ENCODE results near the gene MYH16. TPM values are rescaled to one million over a fixed set of nuclear protein-coding genes. Genes with fewer than 3 reads are reported as not detected.
"Not testable (repeated sequence)": the region's sequence is repeated elsewhere in the genome, so short reads cannot be mapped to it uniquely, and the experiment has no call there.

Gene MYH16
- total and polyA plus RNA-seq, 2 donors (not counting 1 experiment from before 2014, with no cell fraction given) = not detected

- no peak overlapping the region for H3K27ac Mint-ChIP-seq
- Histone ChIP-seq H3K27ac (ENCODE audit: low read length in 2 of 2) (no peak overlapping the region), H3K4me1 (ENCODE audit: control insufficient read depth in 2 of 2, insufficient read depth in 2 of 2, low read length in 2 of 2) (no peaks in the 10 kb centered on the region), H3K9ac (ENCODE audit: low read length) (no peak overlapping the region), H3K36me3 (replicated peaks in 1 of 2; ENCODE audit: control extremely low read depth in 1 of 2, control insufficient read depth in 1 of 2, extremely low read depth in 1 of 2, insufficient read depth in 2 of 2, low read length in 1 of 2) (no peaks in the 10 kb centered on the region), H3K9me3 (ENCODE audit: control extremely low read depth in 1 of 3, control insufficient read depth in 2 of 3, insufficient read depth in 1 of 3, low read length in 2 of 3) (no peaks in the 10 kb centered on the region), H2AFZ (ENCODE audit: insufficient read depth, low read depth, low read length, poor library complexity, severe bottlenecking) (no peak overlapping the region), H3K4me3 (ENCODE audit: control extremely low read depth in 1 of 5, extremely low read depth in 1 of 5, insufficient read depth in 1 of 5, low read depth in 2 of 5, low read length in 4 of 5) (no peak overlapping the region), H3K4me2 (replicated peaks; ENCODE audit: low read depth, low read length, poor library complexity, severe bottlenecking) (no peak overlapping the region), H3K79me2 (ENCODE audit: control insufficient read depth, insufficient read depth, low read length) (no peaks in the 10 kb centered on the region), H3K27me3 (replicated peaks in 1 of 4; ENCODE audit: control extremely low read depth in 1 of 4, control insufficient read depth in 3 of 4, insufficient read depth in 4 of 4, low read length in 3 of 4) (no peaks in the 10 kb centered on the region), H4K20me1 (ENCODE audit: control insufficient read depth, insufficient read depth, low read length, poor library complexity, severe bottlenecking) (no peaks in the 10 kb centered on the region)
- ATAC-seq (ENCODE audit: low read depth) = no peak
- DNase-seq = no peak
- TF ChIP-seq, protein P1, sequence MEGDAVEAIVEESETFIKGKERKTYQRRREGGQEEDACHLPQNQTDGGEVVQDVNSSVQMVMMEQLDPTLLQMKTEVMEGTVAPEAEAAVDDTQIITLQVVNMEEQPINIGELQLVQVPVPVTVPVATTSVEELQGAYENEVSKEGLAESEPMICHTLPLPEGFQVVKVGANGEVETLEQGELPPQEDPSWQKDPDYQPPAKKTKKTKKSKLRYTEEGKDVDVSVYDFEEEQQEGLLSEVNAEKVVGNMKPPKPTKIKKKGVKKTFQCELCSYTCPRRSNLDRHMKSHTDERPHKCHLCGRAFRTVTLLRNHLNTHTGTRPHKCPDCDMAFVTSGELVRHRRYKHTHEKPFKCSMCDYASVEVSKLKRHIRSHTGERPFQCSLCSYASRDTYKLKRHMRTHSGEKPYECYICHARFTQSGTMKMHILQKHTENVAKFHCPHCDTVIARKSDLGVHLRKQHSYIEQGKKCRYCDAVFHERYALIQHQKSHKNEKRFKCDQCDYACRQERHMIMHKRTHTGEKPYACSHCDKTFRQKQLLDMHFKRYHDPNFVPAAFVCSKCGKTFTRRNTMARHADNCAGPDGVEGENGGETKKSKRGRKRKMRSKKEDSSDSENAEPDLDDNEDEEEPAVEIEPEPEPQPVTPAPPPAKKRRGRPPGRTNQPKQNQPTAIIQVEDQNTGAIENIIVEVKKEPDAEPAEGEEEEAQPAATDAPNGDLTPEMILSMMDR (IDR thresholded peaks at IDR 0.05) = no peak
- no peaks in the 10 kb centered on the region for H3K4me1 Mint-ChIP-seq
- intact Hi-C loops (cut with micrococcal nuclease) = no loop called here
- H3K9me3 Mint-ChIP-seq (ENCODE audit: insufficient read depth) = no peaks in the 10 kb centered on the region
- H3K27me3 Mint-ChIP-seq = no peaks in the 10 kb centered on the region
- CTCF ChIA-PET = interaction anchor here (1.1 kb wide), 1 partner anchor 22 kb away, joined by 5 read pairs; no protein-coding TSS in a partner anchor
- no peak overlapping the region for H3K4me3 Mint-ChIP-seq
- POLR2A ChIA-PET = no interaction called here
- WGBS (ENCODE audit: insufficient coverage) = 99% methylated on average over 22 of the region's 23 CpGs
Observed at GRCh38 chr7:99287779-99288534, 15.3 kb downstream of the MYH16 start.

DNA sequence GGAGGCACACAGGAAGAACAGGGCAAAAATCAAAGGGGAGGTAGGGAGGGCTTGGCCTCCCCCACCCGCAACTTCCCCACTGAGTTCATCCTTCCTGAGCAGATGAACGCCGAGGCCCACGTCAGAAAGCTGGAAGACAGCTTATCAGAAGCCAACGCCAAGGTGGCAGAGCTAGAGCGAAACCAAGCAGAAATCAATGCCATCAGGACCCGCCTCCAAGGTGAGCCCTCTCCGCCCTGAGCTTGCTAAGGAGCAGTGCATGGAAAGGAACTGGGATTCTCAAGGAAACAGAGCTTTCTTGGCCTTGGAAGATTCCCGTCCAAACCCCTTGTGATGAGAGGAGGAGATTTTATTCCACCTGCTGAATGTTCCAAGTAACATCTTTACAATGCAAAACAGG is 16.5 kb downstream of the MYH16 start:
- WGBS (ENCODE audit: insufficient coverage) = 75% methylated on average over 7 of the region's 9 CpGs
- no peak overlapping the region for H3K4me3 ChIP-seq (ENCODE audit: control extremely low read depth in 1 of 5, extremely low read depth in 1 of 5, insufficient read depth in 1 of 5, low read depth in 2 of 5, low read length in 4 of 5)
- H4K20me1 ChIP-seq (ENCODE audit: control insufficient read depth, insufficient read depth, low read length, poor library complexity, severe bottlenecking) = no peaks in the 10 kb centered on the region
- ATAC-seq (ENCODE audit: low read depth) = no peak
- ChIA-PET CTCF (no interaction called here), POLR2A (no interaction called here)
- H3K4me2 ChIP-seq (replicated peaks; ENCODE audit: low read depth, low read length, poor library complexity, severe bottlenecking) = no peak overlapping the region
- Mint-ChIP-seq H3K27me3 (no peaks in the 10 kb centered on the region), H3K9me3 (ENCODE audit: insufficient read depth) (no peaks in the 10 kb centered on the region), H3K4me3 (no peak overlapping the region), H3K4me1 (no peaks in the 10 kb centered on the region), H3K27ac (no peak overlapping the region)
- no peak for DNase-seq
- no peaks in the 10 kb centered on the region for H3K4me1 ChIP-seq (ENCODE audit: control insufficient read depth in 2 of 2, insufficient read depth in 2 of 2, low read length in 2 of 2)
- no peaks in the 10 kb centered on the region for H3K9me3 ChIP-seq (ENCODE audit: control extremely low read depth in 1 of 3, control insufficient read depth in 2 of 3, insufficient read depth in 1 of 3, low read length in 2 of 3)
- no peak overlapping the region for H2AFZ ChIP-seq (ENCODE audit: insufficient read depth, low read depth, low read length, poor library complexity, severe bottlenecking)
- no peak overlapping the region for H3K27ac ChIP-seq (ENCODE audit: low read length in 2 of 2)
- no peaks in the 10 kb centered on the region for H3K79me2 ChIP-seq (ENCODE audit: control insufficient read depth, insufficient read depth, low read length)
- H3K27me3 ChIP-seq (replicated peaks in 1 of 4; ENCODE audit: control extremely low read depth in 1 of 4, control insufficient read depth in 3 of 4, insufficient read depth in 4 of 4, low read length in 3 of 4) = no peaks in the 10 kb centered on the region
- H3K36me3 ChIP-seq (replicated peaks in 1 of 2; ENCODE audit: control extremely low read depth in 1 of 2, control insufficient read depth in 1 of 2, extremely low read depth in 1 of 2, insufficient read depth in 2 of 2, low read length in 1 of 2) = no peaks in the 10 kb centered on the region
- TF ChIP-seq, protein P1 (IDR thresholded peaks at IDR 0.05) = no peak
- TF ChIP-seq EZH2 (IDR thresholded peaks at IDR 0.05; ENCODE audit: borderline replicate concordance, insufficient read depth, low read depth, low read length, poor library complexity, severe bottlenecking) = no peak
- no peak overlapping the region for H3K9ac ChIP-seq (ENCODE audit: low read length)
- intact Hi-C loops (cut with micrococcal nuclease) = no loop called here

DNA sequence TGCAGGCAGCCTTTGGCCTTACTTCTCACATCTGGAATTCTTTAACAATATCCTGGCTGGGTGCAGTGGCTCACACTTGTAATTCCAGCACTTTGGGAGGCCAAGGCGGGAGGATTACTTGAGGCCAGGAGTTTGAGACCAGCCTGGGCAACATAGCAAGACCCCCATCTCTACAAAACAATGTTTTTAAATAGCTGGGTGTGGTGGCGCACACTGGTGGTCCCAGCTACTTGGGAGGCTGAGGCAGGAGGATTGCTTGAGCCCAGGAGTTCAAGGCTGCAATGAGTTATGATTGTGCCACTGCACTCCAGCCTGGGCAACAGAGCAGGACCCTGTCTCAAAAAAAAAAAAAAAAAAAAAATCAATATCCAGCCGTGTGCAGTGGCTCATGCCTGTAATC is 17.5 kb downstream of the MYH16 start:
- H3K36me3 ChIP-seq (replicated peaks in 1 of 2; ENCODE audit: control extremely low read depth in 1 of 2, control insufficient read depth in 1 of 2, extremely low read depth in 1 of 2, insufficient read depth in 2 of 2, low read length in 1 of 2); H3K27ac ChIP-seq (ENCODE audit: low read length in 2 of 2); ATAC-seq (ENCODE audit: low read depth); H3K4me1 Mint-ChIP-seq; H3K9ac ChIP-seq (ENCODE audit: low read length); H3K4me3 ChIP-seq (ENCODE audit: control extremely low read depth in 1 of 5, extremely low read depth in 1 of 5, insufficient read depth in 1 of 5, low read depth in 2 of 5, low read length in 4 of 5); H3K9me3 ChIP-seq (ENCODE audit: control extremely low read depth in 1 of 3, control insufficient read depth in 2 of 3, insufficient read depth in 1 of 3, low read length in 2 of 3); H4K20me1 ChIP-seq (ENCODE audit: control insufficient read depth, insufficient read depth, low read length, poor library complexity, severe bottlenecking); H3K27ac Mint-ChIP-seq; H3K4me1 ChIP-seq (ENCODE audit: control insufficient read depth in 2 of 2, insufficient read depth in 2 of 2, low read length in 2 of 2); H3K4me3 Mint-ChIP-seq; H2AFZ ChIP-seq (ENCODE audit: insufficient read depth, low read depth, low read length, poor library complexity, severe bottlenecking); H3K4me2 ChIP-seq (replicated peaks; ENCODE audit: low read depth, low read length, poor library complexity, severe bottlenecking); intact Hi-C loops (cut with micrococcal nuclease); POLR2A ChIA-PET; DNase-seq; H3K79me2 ChIP-seq (ENCODE audit: control insufficient read depth, insufficient read depth, low read length); H3K9me3 Mint-ChIP-seq (ENCODE audit: insufficient read depth); H3K27me3 Mint-ChIP-seq; H3K27me3 ChIP-seq (replicated peaks in 1 of 4; ENCODE audit: control extremely low read depth in 1 of 4, control insufficient read depth in 3 of 4, insufficient read depth in 4 of 4, low read length in 3 of 4): not testable (repeated sequence)
- WGBS (ENCODE audit: insufficient coverage) = no CpG with 5 or more reads among the region's 3 CpGs
- CTCF ChIA-PET = interaction anchor here (0.7 kb wide), 1 partner anchor 309 kb away, joined by 4 read pairs; no protein-coding TSS in a partner anchor

Data from B cell (primary cell).